ENCODE measurements around the gene PDE4B.

Gene PDE4B

DNA sequence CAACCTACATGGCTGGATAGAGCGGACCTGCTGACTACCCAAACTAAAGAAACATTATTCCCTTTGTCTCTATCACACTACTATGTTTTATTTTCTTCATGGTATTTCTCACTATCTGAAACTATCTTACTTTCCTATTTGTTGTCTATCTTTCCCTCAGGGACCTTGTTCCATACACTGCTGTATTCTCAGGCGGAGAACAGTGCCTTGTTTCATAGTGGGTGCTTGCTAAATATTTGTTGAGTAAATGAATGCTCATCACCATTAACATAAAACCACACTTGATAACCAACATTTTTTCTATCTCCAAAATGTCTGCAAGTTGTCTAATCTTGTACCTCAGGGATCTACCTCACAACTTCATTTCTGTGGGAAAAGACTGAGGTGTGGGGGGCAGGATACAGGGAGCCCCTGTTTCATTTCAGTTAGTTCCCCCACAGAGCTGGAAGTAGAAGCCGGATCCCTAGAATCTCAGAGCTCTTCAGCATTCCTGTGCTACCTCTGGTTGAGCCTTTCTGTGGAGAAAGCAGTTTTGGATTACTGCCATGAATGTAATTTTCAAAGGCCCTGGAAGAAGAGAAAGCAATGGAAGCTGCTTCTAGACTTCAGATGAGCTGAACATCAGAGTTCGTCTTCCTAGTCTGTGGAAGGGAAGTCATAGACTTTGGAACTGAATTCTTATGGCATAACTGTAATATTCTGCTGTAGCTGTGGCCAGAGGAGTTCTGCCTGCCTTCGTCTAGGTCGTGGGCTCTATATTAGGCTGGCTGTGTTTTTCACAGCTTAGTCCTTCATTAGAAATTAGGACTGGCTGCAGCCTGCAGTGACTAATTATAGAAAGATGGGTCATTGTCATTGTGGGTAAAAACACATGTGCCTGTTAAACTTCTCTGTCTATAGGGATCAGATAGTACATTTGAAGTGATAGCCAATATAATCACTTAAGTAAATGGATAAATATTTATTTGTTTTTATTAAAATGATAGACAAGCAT is 448.1 kb downstream of the PDE4B start:
- WGBS (ENCODE audit: insufficient coverage, insufficient read length): no CpG with 5 or more reads among the region's 6 CpGs
- DNase-seq (ENCODE audit: low read depth, low spot score): no peak
- no peaks in the 10 kb centered on the region for H3K4me1 ChIP-seq (ENCODE audit: control insufficient read depth, insufficient read depth, low read length)
- no peak overlapping the region for H3K4me3 ChIP-seq (ENCODE audit: low read length)
- H3K36me3 ChIP-seq (ENCODE audit: control insufficient read depth, insufficient read depth, low read length): no peaks in the 10 kb centered on the region
- H3K27ac ChIP-seq (ENCODE audit: low read length): no peak overlapping the region
- H3K9me3 ChIP-seq (ENCODE audit: control insufficient read depth, insufficient read depth, low read length): no peaks in the 10 kb centered on the region
- H3K27me3 ChIP-seq (ENCODE audit: control insufficient read depth, insufficient read depth, low read length): no peaks in the 10 kb centered on the region

- Histone ChIP-seq H3K9me3 (ENCODE audit: control insufficient read depth, insufficient read depth, low read length) (no peaks in the 10 kb centered on the region), H3K27ac (ENCODE audit: low read length) (no peak overlapping the region), H3K27me3 (ENCODE audit: control insufficient read depth, insufficient read depth, low read length) (no peaks in the 10 kb centered on the region), H3K36me3 (ENCODE audit: control insufficient read depth, insufficient read depth, low read length) (no peaks in the 10 kb centered on the region), H3K4me3 (ENCODE audit: low read length) (no peak overlapping the region), H3K4me1 (ENCODE audit: control insufficient read depth, insufficient read depth, low read length) (no peaks in the 10 kb centered on the region)
- WGBS (ENCODE audit: insufficient coverage, insufficient read length): no CpG with 5 or more reads among the region's 6 CpGs
- peak; percentile 54 for DNase-seq (ENCODE audit: low read depth, low spot score)
Observed at GRCh38 chr1:66242646-66243547, 450.2 kb downstream of the PDE4B start.

DNA sequence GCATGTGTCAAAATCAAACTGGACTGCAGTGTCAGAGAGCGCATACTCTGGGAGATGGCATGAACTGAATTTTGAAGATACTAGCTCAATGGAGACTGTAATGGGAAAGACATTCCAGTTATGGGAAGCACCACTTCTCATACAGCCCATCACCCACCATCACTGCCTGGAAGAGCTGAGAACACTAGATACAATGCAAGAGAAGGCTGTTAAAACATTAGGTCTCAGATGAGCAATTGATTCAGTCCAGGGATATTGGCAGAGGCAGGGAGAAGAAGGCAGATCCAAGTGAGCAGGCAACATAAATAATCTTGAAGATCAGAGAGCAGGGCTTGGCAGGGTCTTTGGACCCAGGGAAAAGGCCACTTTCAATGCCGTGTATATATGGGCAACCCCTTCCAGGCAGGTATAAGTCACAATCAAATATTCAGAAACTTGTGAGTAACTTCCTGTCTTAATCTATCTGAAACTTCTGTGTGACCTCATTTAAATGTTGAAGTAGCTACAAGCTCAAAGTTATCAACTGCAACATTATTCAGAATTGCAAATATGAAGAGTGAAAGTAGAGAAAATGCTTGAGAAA is 450.9 kb downstream of the PDE4B start:
- Histone ChIP-seq H3K27ac (ENCODE audit: low read length) (no peak overlapping the region), H3K27me3 (ENCODE audit: control insufficient read depth, insufficient read depth, low read length) (no peaks in the 10 kb centered on the region), H3K9me3 (ENCODE audit: control insufficient read depth, insufficient read depth, low read length) (no peaks in the 10 kb centered on the region), H3K4me1 (ENCODE audit: control insufficient read depth, insufficient read depth, low read length) (no peaks in the 10 kb centered on the region), H3K4me3 (ENCODE audit: low read length) (no peak overlapping the region), H3K36me3 (ENCODE audit: control insufficient read depth, insufficient read depth, low read length) (no peaks in the 10 kb centered on the region)
- no CpG with 5 or more reads among the region's 2 CpGs for WGBS (ENCODE audit: insufficient coverage, insufficient read length)
- no peak for DNase-seq (ENCODE audit: low read depth, low spot score)

GRCh38 chr1:66244429-66244828 is 451.7 kb downstream of the PDE4B start:
- Histone ChIP-seq H3K36me3 (ENCODE audit: control insufficient read depth, insufficient read depth, low read length) (no peaks in the 10 kb centered on the region), H3K27ac (ENCODE audit: low read length) (no peak overlapping the region), H3K4me3 (ENCODE audit: low read length) (no peak overlapping the region), H3K9me3 (ENCODE audit: control insufficient read depth, insufficient read depth, low read length) (no peaks in the 10 kb centered on the region), H3K27me3 (ENCODE audit: control insufficient read depth, insufficient read depth, low read length) (no peaks in the 10 kb centered on the region), H3K4me1 (ENCODE audit: control insufficient read depth, insufficient read depth, low read length) (no peaks in the 10 kb centered on the region)
- no peak for DNase-seq (ENCODE audit: low read depth, low spot score)
- WGBS (ENCODE audit: insufficient coverage, insufficient read length): no CpG with 5 or more reads among the region's 3 CpGs

DNA sequence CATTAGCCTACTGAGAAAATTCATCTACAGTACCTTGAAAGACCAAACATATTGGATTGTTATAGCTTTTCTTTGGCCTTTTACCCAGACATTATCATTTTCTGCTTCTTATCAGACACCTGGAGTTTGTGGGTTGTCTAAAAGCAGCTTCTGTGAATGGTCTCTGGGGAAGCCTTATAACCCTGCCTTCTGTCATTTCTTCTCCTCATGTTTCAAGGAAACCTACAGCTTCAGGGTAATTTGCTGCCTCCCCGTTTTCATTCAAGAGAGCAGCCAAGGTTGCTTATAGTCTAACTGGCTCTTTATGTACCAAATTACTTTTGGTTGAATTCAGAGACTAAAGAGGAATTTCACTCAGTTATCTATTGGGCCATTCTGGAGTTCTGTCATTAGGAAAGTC is 453.0 kb downstream of the PDE4B start:
- H3K4me3 ChIP-seq (ENCODE audit: low read length): no peak overlapping the region

DNA sequence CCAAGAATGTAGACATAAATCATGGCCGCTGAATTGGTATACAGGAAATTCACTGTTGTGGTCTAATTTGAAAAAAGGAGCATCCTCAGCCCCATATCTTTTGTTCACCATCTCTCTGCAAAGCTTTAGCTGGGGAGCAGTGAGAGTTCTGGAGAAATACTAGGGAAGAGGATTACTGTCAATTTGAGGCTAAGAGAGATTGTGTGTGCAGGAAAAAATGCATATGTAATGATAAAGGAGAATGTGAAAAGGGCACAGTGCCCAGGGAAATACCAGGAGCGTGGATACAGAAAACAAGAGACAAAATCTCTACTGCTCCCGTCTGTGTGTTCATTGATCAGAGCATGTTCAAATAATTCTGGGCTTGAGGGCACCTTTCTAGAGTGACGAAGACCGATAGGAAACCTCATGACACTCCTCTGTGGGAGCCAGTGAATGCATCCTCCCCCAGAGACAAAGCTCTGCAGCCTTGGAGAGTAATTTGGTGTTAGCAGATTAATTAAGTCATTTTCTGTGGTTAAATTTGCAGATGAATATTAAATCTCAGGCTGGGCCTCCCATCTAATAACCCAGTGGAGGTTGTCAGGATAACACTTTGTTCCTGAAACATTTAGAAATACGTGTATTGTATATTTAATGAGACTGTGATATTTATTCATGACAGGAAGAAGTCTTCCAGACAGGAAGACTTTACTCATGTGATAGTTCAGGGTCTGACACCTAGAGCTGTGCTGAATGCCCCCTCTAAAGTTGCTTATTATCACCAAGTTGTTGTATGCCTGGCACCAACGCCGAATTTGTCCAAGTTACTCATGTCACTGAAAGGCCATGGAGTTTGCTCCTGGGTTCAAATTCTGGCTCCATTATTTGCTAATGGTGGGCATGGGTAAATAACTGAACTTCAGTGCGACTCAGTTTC is 453.9 kb downstream of the PDE4B start:
- H3K27ac ChIP-seq (ENCODE audit: low read length): no peak overlapping the region
- H3K36me3 ChIP-seq (ENCODE audit: control insufficient read depth, insufficient read depth, low read length): no peaks in the 10 kb centered on the region
- no peaks in the 10 kb centered on the region for H3K4me1 ChIP-seq (ENCODE audit: control insufficient read depth, insufficient read depth, low read length)
- H3K9me3 ChIP-seq (ENCODE audit: control insufficient read depth, insufficient read depth, low read length): no peaks in the 10 kb centered on the region
- H3K4me3 ChIP-seq (ENCODE audit: low read length): no peak overlapping the region
- no CpG with 5 or more reads among the region's 9 CpGs for WGBS (ENCODE audit: insufficient coverage, insufficient read length)
- DNase-seq (ENCODE audit: low read depth, low spot score): no peak
- H3K27me3 ChIP-seq (ENCODE audit: control insufficient read depth, insufficient read depth, low read length): no peaks in the 10 kb centered on the region

More for the DNA sequence above, 453.0 kb downstream of the PDE4B start:
- no CpG with 5 or more reads among the region's 1 CpG for WGBS (ENCODE audit: insufficient coverage, insufficient read length)
- Histone ChIP-seq H3K27me3 (ENCODE audit: control insufficient read depth, insufficient read depth, low read length) (no peaks in the 10 kb centered on the region), H3K36me3 (ENCODE audit: control insufficient read depth, insufficient read depth, low read length) (no peaks in the 10 kb centered on the region), H3K27ac (ENCODE audit: low read length) (no peak overlapping the region), H3K9me3 (ENCODE audit: control insufficient read depth, insufficient read depth, low read length) (no peaks in the 10 kb centered on the region), H3K4me1 (ENCODE audit: control insufficient read depth, insufficient read depth, low read length) (no peaks in the 10 kb centered on the region)
- no peak for DNase-seq (ENCODE audit: low read depth, low spot score)

- Histone ChIP-seq H3K4me3 (ENCODE audit: low read length) (no peak overlapping the region), H3K27me3 (ENCODE audit: control insufficient read depth, insufficient read depth, low read length) (no peaks in the 10 kb centered on the region), H3K27ac (ENCODE audit: low read length) (no peak overlapping the region), H3K4me1 (ENCODE audit: control insufficient read depth, insufficient read depth, low read length) (no peaks in the 10 kb centered on the region), H3K9me3 (ENCODE audit: control insufficient read depth, insufficient read depth, low read length) (no peaks in the 10 kb centered on the region), H3K36me3 (ENCODE audit: control insufficient read depth, insufficient read depth, low read length) (no peaks in the 10 kb centered on the region)
- no peak for DNase-seq (ENCODE audit: low read depth, low spot score)
- WGBS (ENCODE audit: insufficient coverage, insufficient read length): no CpG with 5 or more reads among the region's 11 CpGs
Observed at GRCh38 chr1:66247415-66248208, 454.9 kb downstream of the PDE4B start.

- Histone ChIP-seq H3K9me3 (ENCODE audit: control insufficient read depth, insufficient read depth, low read length) (no peaks in the 10 kb centered on the region), H3K27me3 (ENCODE audit: control insufficient read depth, insufficient read depth, low read length) (no peaks in the 10 kb centered on the region), H3K4me3 (ENCODE audit: low read length) (no peak overlapping the region), H3K4me1 (ENCODE audit: control insufficient read depth, insufficient read depth, low read length) (no peaks in the 10 kb centered on the region), H3K27ac (ENCODE audit: low read length) (no peak overlapping the region), H3K36me3 (ENCODE audit: control insufficient read depth, insufficient read depth, low read length) (no peaks in the 10 kb centered on the region)
- no CpG with 5 or more reads among the region's 1 CpG for WGBS (ENCODE audit: insufficient coverage, insufficient read length)
- no peak for DNase-seq (ENCODE audit: low read depth, low spot score)
Observed at GRCh38 chr1:66248257-66248656, 455.6 kb downstream of the PDE4B start.

DNA sequence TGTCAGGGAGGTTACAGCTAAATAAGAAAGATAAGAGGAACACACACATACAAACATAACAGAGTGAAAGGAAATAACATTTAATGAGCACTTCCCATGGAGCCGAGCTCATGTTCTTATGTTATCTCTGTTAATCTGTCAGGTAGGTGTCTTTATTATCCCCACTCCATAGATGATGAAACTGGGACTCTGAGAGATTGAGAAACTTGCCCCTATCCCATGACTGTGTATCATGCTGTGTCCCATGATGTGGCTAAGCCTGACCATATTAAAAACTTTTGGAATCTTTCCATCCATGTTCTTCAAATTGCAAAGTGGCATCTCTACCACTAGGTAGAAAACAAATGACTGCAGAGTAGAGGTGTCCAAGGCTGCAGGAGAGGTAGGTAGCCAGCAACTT is 456.1 kb downstream of the PDE4B start:
- no CpG with 5 or more reads among the region's 1 CpG for WGBS (ENCODE audit: insufficient coverage, insufficient read length)
- Histone ChIP-seq H3K9me3 (ENCODE audit: control insufficient read depth, insufficient read depth, low read length) (no peaks in the 10 kb centered on the region), H3K36me3 (ENCODE audit: control insufficient read depth, insufficient read depth, low read length) (no peaks in the 10 kb centered on the region), H3K4me3 (ENCODE audit: low read length) (no peak overlapping the region), H3K4me1 (ENCODE audit: control insufficient read depth, insufficient read depth, low read length) (no peaks in the 10 kb centered on the region), H3K27ac (ENCODE audit: low read length) (no peak overlapping the region), H3K27me3 (ENCODE audit: control insufficient read depth, insufficient read depth, low read length) (no peaks in the 10 kb centered on the region)
- no peak for DNase-seq (ENCODE audit: low read depth, low spot score)
